Endodermal cell (in vitro differentiated cells): ENCODE measurements around the gene PCBD2. TPM values are rescaled to one million over a fixed set of nuclear protein-coding genes. Genes with fewer than 3 reads are reported as not detected.

Source experiments
- DNase-seq: peaks from one replicate; pipeline ENCODE4 v3.0.0-alpha.2; 2017
- H3K27ac ChIP-seq: 2 replicates; pipeline ENCODE4 v1.5.1; 2013; ENCODE audit warnings: mild to moderate bottlenecking, low read depth, low read length, moderate library complexity
- H3K27me3 ChIP-seq: 2 replicates; pipeline ENCODE4 v1.6.1; 2013; ENCODE audit warnings: mild to moderate bottlenecking, low read length, moderate library complexity; ENCODE audit not compliant: insufficient read depth, control insufficient read depth, poor library complexity, severe bottlenecking
- H3K36me3 ChIP-seq: 2 replicates; pipeline ENCODE4 v1.7.0; 2013; ENCODE audit warnings: mild to moderate bottlenecking, low read length, moderate library complexity; ENCODE audit not compliant: control insufficient read depth, insufficient read depth
- H3K4me1 ChIP-seq: one replicate; pipeline ENCODE4 v1.7.0; 2013; ENCODE audit warnings: low read length; ENCODE audit not compliant: control insufficient read depth, insufficient read depth
- H3K4me3 ChIP-seq: 2 replicates; pipeline ENCODE4 v1.5.1; 2013; ENCODE audit warnings: mild to moderate bottlenecking, low read length, moderate library complexity
- H3K9ac ChIP-seq: 2 replicates; pipeline ENCODE4 v1.6.1; 2013; ENCODE audit warnings: mild to moderate bottlenecking, low read length, moderate library complexity; ENCODE audit not compliant: poor library complexity, severe bottlenecking; ENCODE audit errors: extremely low read depth
- H3K9me3 ChIP-seq: 2 replicates; pipeline ENCODE4 v1.6.1; 2013; ENCODE audit warnings: mild to moderate bottlenecking, low read length, moderate library complexity; ENCODE audit not compliant: control insufficient read depth
- H3K27ac Mint-ChIP-seq: 2 replicates; pipeline ENCODE4 v1.8.0; 2020; ENCODE audit warnings: mixed read lengths
- H3K27me3 Mint-ChIP-seq: 2 replicates; pipeline ENCODE4 v1.8.0; 2021; ENCODE audit warnings: mild to moderate bottlenecking, mixed read lengths; ENCODE audit not compliant: insufficient read depth
- H3K36me3 Mint-ChIP-seq: 2 replicates; pipeline ENCODE4 v1.8.0; 2020; ENCODE audit warnings: low read depth, mixed read lengths
- H3K4me1 Mint-ChIP-seq: 2 replicates; pipeline ENCODE4 v1.8.0; 2020; ENCODE audit warnings: mixed read lengths
- H3K4me3 Mint-ChIP-seq: 2 replicates; pipeline ENCODE4 v1.8.0; 2020; ENCODE audit warnings: mild to moderate bottlenecking, moderate library complexity, mixed read lengths
- H3K9me3 Mint-ChIP-seq: 2 replicates; pipeline ENCODE4 v1.8.0; 2020; ENCODE audit warnings: mild to moderate bottlenecking, mixed read lengths
- CTCF ChIP-seq: fragments of 200-600 bp; sonication (generic); conservative IDR thresholded peaks from 2 replicates; pipeline ENCODE4 v1.5.0; 2021; ENCODE audit warnings: antibody characterized with exemption, mild to moderate bottlenecking
- WGBS, 2 experiments: methylation state at CpG; one replicate each; pipeline versions ENCODE4 v1.1.5 to v1.1.7; 2013; ENCODE audit warnings: missing lambda C conversion rate in 2 of 2, mixed read lengths in 1 of 2; ENCODE audit not compliant: insufficient coverage in 1 of 2, insufficient read length in 1 of 2; 5-methylcytosine and 5-hydroxymethylcytosine counted together
- total RNA-seq, 2 donors: library from RNA; stranded (reverse); fragmentation: NEBNext Ultra II Directional in 1 of 2; extraction: Animal tissue kit (Norgen Biotek cat#: 25700) in 1 of 2; gene quantifications; 2 replicates in 1 of 2; 3 replicates in 1 of 2; pipeline ENCODE4 v1.2.1, GENCODE V29; 2021

PCBD2 gene
- total RNA-seq, 2 donors from 2014 or later: 9.1 to 12.6 TPM

- no peaks in the 10 kb centered on the region for H3K36me3 ChIP-seq
- no peaks in the 10 kb centered on the region for H3K9me3 Mint-ChIP-seq
- DNase-seq: peak; percentile 21
- peaks cover under 1% of the 10 kb centered on the region for H3K27me3 Mint-ChIP-seq
- no peaks in the 10 kb centered on the region for H3K4me1 Mint-ChIP-seq
- no peak overlapping the region for H3K4me3 Mint-ChIP-seq
- H3K36me3 Mint-ChIP-seq: no peaks in the 10 kb centered on the region
- no peak overlapping the region for H3K27ac Mint-ChIP-seq
- TF ChIP-seq CTCF: no peak
- H3K4me1 ChIP-seq: no peaks in the 10 kb centered on the region
- no peaks in the 10 kb centered on the region for H3K9me3 ChIP-seq
- 81 to 82% methylated on average over 7 to 11 of the region's 11 CpGs for WGBS, 2 experiments
- no peak overlapping the region for H3K4me3 ChIP-seq
- no peak overlapping the region for H3K27ac ChIP-seq
- H3K27me3 ChIP-seq: no peaks in the 10 kb centered on the region
- no peak overlapping the region for H3K9ac ChIP-seq
Observed at GRCh38 chr5:135007749-135008363, 102.9 kb downstream of the PCBD2 start.

- peak; percentile 15 for DNase-seq
- Histone ChIP-seq H3K9me3 (no peaks in the 10 kb centered on the region), H3K27me3 (no peaks in the 10 kb centered on the region), H3K36me3 (no peaks in the 10 kb centered on the region), H3K27ac (no peak overlapping the region), H3K4me3 (no peak overlapping the region), H3K4me1 (no peaks in the 10 kb centered on the region), H3K9ac (no peak overlapping the region)
- no peak overlapping the region for H3K4me3 Mint-ChIP-seq
- WGBS, 2 experiments: 90% methylated on average over 7 to 8 of the region's 8 CpGs
- H3K27me3 Mint-ChIP-seq: no peaks in the 10 kb centered on the region
- no peak for TF ChIP-seq CTCF
- no peaks in the 10 kb centered on the region for H3K36me3 Mint-ChIP-seq
- H3K4me1 Mint-ChIP-seq: no peaks in the 10 kb centered on the region
- no peak overlapping the region for H3K27ac Mint-ChIP-seq
- H3K9me3 Mint-ChIP-seq: no peaks in the 10 kb centered on the region
Observed at GRCh38 chr5:135008556-135008955, 103.6 kb downstream of the PCBD2 start.

GRCh38 chr5:135008981-135009735, 104.2 kb downstream of the PCBD2 start:
- H3K27me3 ChIP-seq: no peaks in the 10 kb centered on the region
- no peak overlapping the region for H3K4me3 Mint-ChIP-seq
- peaks cover 2% of the 10 kb centered on the region for H3K27me3 Mint-ChIP-seq
- no peak overlapping the region for H3K27ac ChIP-seq
- no peaks in the 10 kb centered on the region for H3K36me3 Mint-ChIP-seq
- H3K4me3 ChIP-seq: no peak overlapping the region
- H3K9me3 Mint-ChIP-seq: no peaks in the 10 kb centered on the region
- no peaks in the 10 kb centered on the region for H3K4me1 Mint-ChIP-seq
- no peaks in the 10 kb centered on the region for H3K9me3 ChIP-seq
- H3K9ac ChIP-seq: no peak overlapping the region
- no peak overlapping the region for H3K27ac Mint-ChIP-seq
- TF ChIP-seq CTCF: no peak
- WGBS, 2 experiments: 93 to 96% methylated on average over 8 to 12 of the region's 13 CpGs
- no peaks in the 10 kb centered on the region for H3K36me3 ChIP-seq
- H3K4me1 ChIP-seq: no peaks in the 10 kb centered on the region
- DNase-seq: peak; percentile 45
